Adrenal gland (tissue), 5 donors: ENCODE measurements around the gene CYSTM1.

ENCODE experiments used
- CTCF ChIP-seq, 6 experiments: fragments of 450-650 bp in 4 of 6; fragments of 200-600 bp in 2 of 6; sonication (generic) in 1 of 6; IDR thresholded peaks; 1 replicate in 5 of 6; 2 replicates in 1 of 6; pipeline versions ENCODE4 v1.5.1 to v1.8.0; 2016 to 2021; ENCODE audit warnings: antibody characterized with exemption in 6 of 6, mild to moderate bottlenecking in 2 of 6, moderate library complexity in 1 of 6
- POLR2A ChIP-seq, 2 donors: fragments of 450-650 bp; IDR thresholded peaks; one replicate each; pipeline ENCODE4 v1.6.1; 2017; ENCODE audit warnings: antibody characterized with exemption in 2 of 2, mild to moderate bottlenecking in 2 of 2, moderate library complexity in 1 of 2
- donor health status: DM: no; HTN: no; CAD: no.

- TF ChIP-seq CTCF (IDR thresholded peaks at IDR 0.05) = no peak
- no peak for TF ChIP-seq POLR2A (IDR thresholded peaks at IDR 0.05)
Measured at GRCh38 chr5:140266471-140267200, 91.6 kb downstream of the CYSTM1 start.
